Urinary bladder (tissue), 4 donors: ENCODE measurements around the gene LEF1. TPM values are rescaled to one million over a fixed set of nuclear protein-coding genes. Genes with fewer than 3 reads are reported as not detected.
"Not testable (repeated sequence)": the region's sequence is repeated elsewhere in the genome, so short reads cannot be mapped to it uniquely, and the experiment has no call there.

ENCODE experiments used
- DNase-seq: peaks from one replicate; pipeline ENCODE4 v3.0.0-alpha.2; 2015; ENCODE audit errors: extremely low spot score
- H3K27ac ChIP-seq: one replicate; pipeline ENCODE4 v1.5.1; 2013; ENCODE audit warnings: low read depth, mild to moderate bottlenecking, moderate library complexity
- H3K36me3 ChIP-seq: one replicate; pipeline ENCODE4 v1.6.1; 2013; ENCODE audit warnings: mild to moderate bottlenecking, moderate library complexity; ENCODE audit not compliant: insufficient read depth
- H3K4me1 ChIP-seq: one replicate; pipeline ENCODE4 v1.6.1; 2013; ENCODE audit warnings: mild to moderate bottlenecking, moderate library complexity; ENCODE audit not compliant: insufficient read depth
- H3K4me3 ChIP-seq: one replicate; pipeline ENCODE4 v1.5.1; 2013; ENCODE audit warnings: low read depth, low read length
- WGBS: extraction: QIAGEN DNeasy Blood & Tissue Kit; methylation state at CpG from one replicate; pipeline ENCODE4 v1.1.7; 2013; 5-methylcytosine and 5-hydroxymethylcytosine counted together
- polyA plus RNA-seq: library from polyadenylated mRNA; stranded (reverse); fragments of 200-250 nt; gene quantifications from one replicate; pipeline ENCODE4 v1.2.3, GENCODE V29; 2013
- total RNA-seq: library from RNA; depleted of rRNA; stranded (reverse); fragments of >200 nt; gene quantifications from one replicate; pipeline ENCODE4 v1.2.3, GENCODE V29; 2014
- donor health status: healthy with polysubstance abuse.
- donor health status: healthy.

Gene LEF1
- total and polyA plus RNA-seq, 2 donors: 7.7 to 9.5 TPM

GRCh38 chr4:108031427-108032083, 137.2 kb downstream of the LEF1 start:
- 97% methylated on average over 4 of the region's 4 CpGs for WGBS
- peaks cover 2% of the 10 kb centered on the region for H3K36me3 ChIP-seq
- DNase-seq: no peak
- no peaks in the 10 kb centered on the region for H3K4me1 ChIP-seq
- H3K4me3 ChIP-seq: no peak overlapping the region
- H3K27ac ChIP-seq: no peak overlapping the region

DNA sequence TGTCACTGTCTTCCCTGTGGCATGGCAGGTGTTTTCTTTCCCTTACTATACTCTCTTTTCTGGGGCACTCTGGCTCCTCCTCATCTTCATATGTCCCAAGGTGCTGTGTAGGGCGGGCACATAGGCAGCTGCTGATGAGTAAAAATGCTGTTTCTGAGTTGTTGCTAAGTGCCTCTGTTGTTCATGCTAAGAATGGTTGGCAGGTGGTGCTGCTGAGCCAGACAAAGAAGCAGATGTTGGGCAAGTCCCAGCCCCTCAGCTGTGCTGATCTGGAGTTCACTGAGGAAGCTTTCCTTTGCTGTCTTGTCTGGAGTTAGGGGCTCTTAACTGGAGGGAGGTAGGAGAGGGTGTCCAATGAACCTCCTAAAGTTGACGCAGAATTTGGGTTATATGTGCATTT, 138.4 kb downstream of the LEF1 start:
- no peak for DNase-seq
- Histone ChIP-seq H3K4me3 (no peak overlapping the region), H3K4me1 (no peaks in the 10 kb centered on the region), H3K36me3 (peaks cover 2% of the 10 kb centered on the region), H3K27ac (no peak overlapping the region)
- 85% methylated on average over 2 of the region's 2 CpGs for WGBS

DNA sequence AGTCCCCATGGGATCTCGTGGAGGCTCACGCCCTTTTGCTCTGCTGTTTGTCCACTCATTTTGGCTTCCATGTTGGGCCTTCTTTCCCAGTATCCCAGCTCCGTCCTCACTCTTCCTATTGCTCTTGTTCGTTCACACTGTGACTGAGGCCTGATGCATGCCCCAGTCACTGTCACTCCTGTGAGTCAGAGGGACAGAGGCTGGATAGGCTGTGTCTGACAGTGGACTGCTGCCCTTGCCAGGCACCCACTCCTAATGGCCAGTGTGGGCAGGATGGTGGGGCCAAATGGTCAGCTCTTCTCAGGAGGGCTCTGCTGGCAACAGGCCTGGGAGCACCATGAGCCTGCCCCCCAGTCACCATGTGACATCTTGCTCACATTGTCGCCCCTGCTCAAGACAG, 139.0 kb downstream of the LEF1 start:
- Histone ChIP-seq H3K4me3 (no peak overlapping the region), H3K36me3 (peaks cover 2% of the 10 kb centered on the region), H3K27ac (no peak overlapping the region), H3K4me1 (no peaks in the 10 kb centered on the region)
- 90% methylated on average over 5 of the region's 5 CpGs for WGBS
- DNase-seq: no peak

DNA sequence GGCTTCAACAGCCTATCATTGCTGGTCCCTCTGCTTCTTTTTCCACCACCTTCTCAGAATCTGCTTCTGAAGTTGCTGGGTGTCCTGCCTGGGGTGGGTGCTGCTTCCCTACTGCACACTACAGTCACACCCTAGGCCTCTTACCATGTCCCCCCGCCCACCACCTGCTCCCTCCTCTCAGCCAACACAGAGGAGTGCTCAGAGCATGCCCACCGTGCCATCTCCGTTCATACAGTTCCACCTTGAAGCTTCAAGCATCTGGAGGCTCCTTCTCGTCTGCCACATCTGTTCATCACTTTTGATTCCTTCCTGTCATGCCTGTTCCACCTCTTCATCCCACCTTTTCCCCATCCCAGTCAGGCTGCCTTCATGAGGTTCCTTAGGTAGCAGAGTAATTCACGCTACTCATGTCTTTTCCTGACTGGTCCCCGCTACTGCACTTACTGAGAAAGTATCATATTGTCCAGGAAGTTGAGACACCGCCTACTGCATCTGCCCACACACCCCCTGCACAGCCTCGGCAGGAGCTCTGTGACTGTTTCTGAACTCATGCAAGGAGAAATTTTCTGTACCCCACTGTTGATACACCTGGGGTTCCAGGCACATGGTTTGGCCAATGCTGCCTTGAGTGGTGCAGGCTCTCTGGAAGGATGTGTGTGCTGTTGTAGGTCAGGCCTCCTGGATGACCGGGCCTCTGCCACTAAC, 139.6 kb downstream of the LEF1 start:
- WGBS: 88% methylated on average over 9 of the region's 9 CpGs
- Histone ChIP-seq H3K36me3 (no peaks in the 10 kb centered on the region), H3K27ac (no peak overlapping the region), H3K4me1 (no peaks in the 10 kb centered on the region), H3K4me3 (no peak overlapping the region)
- no peak for DNase-seq

DNA sequence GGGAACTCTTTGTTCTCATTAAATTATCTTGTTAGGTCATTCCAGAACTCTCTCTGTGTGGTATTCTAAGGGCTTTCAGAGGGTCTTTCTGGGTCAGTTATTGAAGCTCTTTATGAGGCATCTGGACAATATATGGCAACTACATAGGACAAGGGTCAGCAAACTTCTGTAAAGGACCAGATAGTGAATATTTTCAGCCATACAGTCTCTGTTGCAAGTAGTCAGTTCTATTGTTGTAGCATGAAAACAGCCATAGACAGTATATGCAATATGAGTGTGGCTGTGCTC, 143.9 kb downstream of the LEF1 start:
- no peak for DNase-seq
- Histone ChIP-seq H3K27ac (no peak overlapping the region), H3K4me1 (no peaks in the 10 kb centered on the region), H3K36me3 (no peaks in the 10 kb centered on the region), H3K4me3 (no peak overlapping the region)

GRCh38 chr4:108024085-108024877, 144.5 kb downstream of the LEF1 start:
- 89% methylated on average over 5 of the region's 5 CpGs for WGBS
- Histone ChIP-seq H3K4me1 (no peaks in the 10 kb centered on the region), H3K27ac (no peak overlapping the region), H3K4me3 (no peak overlapping the region), H3K36me3 (no peaks in the 10 kb centered on the region)
- DNase-seq: no peak

DNA sequence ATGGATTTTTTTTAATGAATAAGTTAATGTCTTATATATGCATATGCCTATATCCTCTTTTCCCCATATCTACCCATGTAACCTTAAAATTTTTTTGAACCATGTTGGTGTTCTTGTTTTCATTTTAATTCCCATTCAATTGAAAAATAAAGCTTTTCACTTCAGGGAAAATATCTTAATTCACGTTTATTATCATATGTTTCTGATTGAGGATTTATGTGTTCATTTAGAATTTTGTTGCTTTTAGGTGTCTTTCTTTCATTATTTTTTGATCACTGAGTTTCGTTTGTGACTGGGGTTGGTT, 149.9 kb downstream of the LEF1 start:
- Histone ChIP-seq H3K36me3 (peaks cover 1% of the 10 kb centered on the region), H3K4me1 (no peaks in the 10 kb centered on the region), H3K27ac (no peak overlapping the region), H3K4me3 (no peak overlapping the region)
- 45% methylated on average over 2 of the region's 2 CpGs for WGBS
- no peak for DNase-seq

DNA sequence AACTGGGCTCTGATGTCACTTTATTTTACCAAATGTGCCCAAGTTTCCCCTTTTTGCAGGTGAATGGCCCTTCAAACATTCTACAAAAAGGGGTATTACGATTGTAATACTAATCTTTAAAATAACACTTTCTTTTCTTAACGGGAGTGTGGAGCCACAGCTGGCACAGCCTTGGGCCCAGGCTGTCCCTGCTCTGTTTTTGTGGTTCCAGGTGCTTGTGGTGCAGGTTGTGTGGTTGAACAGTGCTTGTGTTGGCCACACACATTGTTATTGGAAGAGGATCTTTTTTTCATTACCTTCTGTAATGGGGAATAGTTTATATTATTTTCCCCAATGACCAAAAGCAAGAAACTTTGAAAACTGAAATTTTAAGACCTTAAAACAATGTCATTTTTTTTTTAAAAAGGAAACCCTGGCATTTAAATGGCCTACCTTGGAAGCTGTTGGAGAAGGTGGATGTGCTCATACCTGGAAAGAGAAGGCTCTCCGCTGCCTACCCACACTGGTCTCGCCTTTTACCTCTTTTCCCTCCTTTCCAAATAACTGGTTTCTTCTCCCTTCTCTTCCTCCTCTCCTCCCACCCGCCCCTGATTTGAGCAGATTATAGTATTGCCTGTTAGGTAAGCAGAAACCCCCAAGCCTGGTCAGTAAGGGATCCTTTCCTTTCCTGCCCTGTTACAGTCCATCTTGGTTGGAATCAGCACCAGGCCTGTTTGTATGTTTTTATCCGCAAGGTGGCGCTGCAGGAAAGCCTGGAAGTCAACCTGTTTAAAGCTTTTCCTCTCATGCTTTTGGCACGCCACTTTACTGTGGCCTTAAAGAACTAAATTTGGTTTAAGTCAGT, 150.5 kb downstream of the LEF1 start:
- 46% methylated on average over 8 of the region's 8 CpGs for WGBS
- DNase-seq: peak; percentile 40
- Histone ChIP-seq H3K4me1 (no peaks in the 10 kb centered on the region), H3K4me3 (no peak overlapping the region), H3K36me3 (peaks cover 1% of the 10 kb centered on the region), H3K27ac (no peak overlapping the region)

DNA sequence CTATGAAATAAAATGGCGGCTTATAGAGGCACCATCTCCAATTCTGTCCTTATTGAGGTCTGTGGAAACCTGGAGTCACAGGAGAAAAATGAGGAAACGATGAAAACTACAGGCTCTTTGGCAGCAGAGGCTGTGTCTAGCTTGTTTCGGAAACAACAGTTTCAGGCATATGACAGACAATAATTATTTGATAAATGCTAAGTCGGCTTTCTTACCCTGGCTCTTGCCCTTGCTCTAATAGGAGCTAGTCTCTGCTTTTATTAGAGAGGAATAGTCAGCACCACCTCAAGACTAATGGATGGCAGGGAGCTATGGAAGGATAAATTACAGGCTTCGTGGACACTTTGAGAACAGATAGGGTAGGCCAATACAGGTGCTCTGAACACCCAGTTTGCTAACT, 154.8 kb downstream of the LEF1 start:
- Histone ChIP-seq H3K27ac (no peak overlapping the region), H3K4me1 (no peaks in the 10 kb centered on the region), H3K36me3 (peaks cover 5% of the 10 kb centered on the region), H3K4me3 (no peak overlapping the region)
- WGBS: 98% methylated on average over 5 of the region's 5 CpGs
- DNase-seq: no peak

DNA sequence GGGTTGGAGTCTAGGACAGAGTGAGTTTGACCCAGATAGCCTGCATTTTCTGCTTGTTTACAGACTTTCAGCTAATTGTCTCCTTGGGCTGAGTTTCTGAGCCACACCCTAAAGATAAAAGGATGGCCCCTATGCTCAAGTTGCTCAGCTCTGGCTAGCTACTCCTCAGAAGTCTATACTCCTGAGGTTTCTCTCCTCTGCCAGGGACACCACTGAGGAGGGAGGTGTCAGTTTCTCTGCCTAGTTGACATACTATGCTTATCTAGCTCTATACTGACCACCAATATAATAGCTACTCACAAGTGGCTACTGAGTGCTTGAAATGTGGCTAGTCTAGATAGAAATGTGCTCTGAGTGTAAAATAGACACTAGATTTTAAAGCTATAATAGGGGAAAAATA, 155.4 kb downstream of the LEF1 start:
- DNase-seq: no peak
- peaks cover 5% of the 10 kb centered on the region for H3K36me3 ChIP-seq
- H3K4me3 ChIP-seq: no peak overlapping the region

GRCh38 chr4:108012382-108012781, 156.3 kb downstream of the LEF1 start:
- H3K27ac ChIP-seq, H3K4me1 ChIP-seq, DNase-seq, H3K36me3 ChIP-seq, H3K4me3 ChIP-seq: not testable (repeated sequence)
- WGBS: 95% methylated on average over 5 of the region's 5 CpGs

More for the DNA sequence above, 155.4 kb downstream of the LEF1 start:
- no peak overlapping the region for H3K27ac ChIP-seq
- H3K4me1 ChIP-seq: no peaks in the 10 kb centered on the region

GRCh38 chr4:108010167-108010566, 158.6 kb downstream of the LEF1 start:
- Histone ChIP-seq H3K27ac (no peak overlapping the region), H3K4me3 (no peak overlapping the region), H3K36me3 (peaks cover 5% of the 10 kb centered on the region), H3K4me1 (no peaks in the 10 kb centered on the region)
- DNase-seq: no peak
- 95% methylated on average over 2 of the region's 2 CpGs for WGBS

DNA sequence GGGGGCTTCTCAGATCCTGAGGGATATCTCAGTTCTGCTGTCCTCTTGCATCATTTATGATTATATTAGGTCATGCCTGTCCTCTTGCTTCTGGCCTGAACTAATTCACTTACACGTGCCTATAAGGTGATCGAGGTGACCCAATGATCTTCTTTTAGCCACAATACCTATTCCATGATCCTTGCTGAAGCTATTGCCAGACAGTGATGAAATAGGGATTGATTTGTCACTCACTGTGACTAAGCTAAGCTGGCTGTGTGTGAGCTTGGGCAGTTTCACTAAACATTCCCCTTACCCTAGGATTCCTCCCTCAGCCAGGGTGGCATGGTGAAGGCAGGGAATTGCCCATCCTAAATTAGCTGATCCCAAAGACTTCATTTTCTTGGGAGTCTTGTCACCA, 160.0 kb downstream of the LEF1 start:
- Histone ChIP-seq H3K4me3 (no peak overlapping the region), H3K36me3 (peaks cover 3% of the 10 kb centered on the region), H3K4me1 (no peaks in the 10 kb centered on the region), H3K27ac (no peak overlapping the region)
- WGBS: 93% methylated on average over 2 of the region's 2 CpGs
- DNase-seq: no peak
